MCF 10A (cell line): ENCODE results near the gene BORCS5. TPM values are rescaled to one million over a fixed set of nuclear protein-coding genes. Genes with fewer than 3 reads are reported as not detected.
A peak's percentile ranks its signal among the peaks of the same experiment; 100 is the strongest.

Source experiments
- BruUV-seq: library from RNA; stranded (reverse); fragments of 400-500 nt; replicated peaks from 2 replicates; lab custom pipeline; 2021; lab: Mats Ljungman, UMichigan
- CTCF ChIA-PET: fragments of 300-600 bp; sonication (Branson Sonifier 250); formaldehyde crosslinking; extraction: SDS; loops from one replicate; lab custom pipeline; 2021; ENCODE audit warnings: antibody characterized with exemption, inconsistent platforms; lab: Yijun Ruan, JAX
- POLR2A ChIA-PET: fragments of 300-600, 350-650 bp; sonication (Branson Sonifier 250); formaldehyde crosslinking; extraction: SDS; loops from one replicate; lab custom pipeline; 2020; ENCODE audit warnings: antibody characterized with exemption, inconsistent platforms; lab: Yijun Ruan, JAX
- DNase-seq: peaks from one replicate; pipeline ENCODE4 v3.0.0-alpha.2; 2018; ENCODE audit not compliant: unreplicated experiment
- H3K27ac Mint-ChIP-seq: one replicate; pipeline ENCODE4 v1.8.0; 2022; ENCODE audit warnings: mild to moderate bottlenecking, low read depth, mixed read lengths; ENCODE audit not compliant: unreplicated experiment
- H3K27me3 Mint-ChIP-seq: one replicate; pipeline ENCODE4 v1.8.0; 2022; ENCODE audit warnings: mixed read lengths; ENCODE audit not compliant: insufficient read depth, unreplicated experiment
- H3K36me3 Mint-ChIP-seq: one replicate; pipeline ENCODE4 v1.8.0; 2022; ENCODE audit warnings: mild to moderate bottlenecking, moderate library complexity, mixed read lengths; ENCODE audit not compliant: insufficient read depth, unreplicated experiment
- H3K4me1 Mint-ChIP-seq: one replicate; pipeline ENCODE4 v1.8.0; 2022; ENCODE audit warnings: mixed read lengths; ENCODE audit not compliant: insufficient read depth, unreplicated experiment
- H3K4me3 Mint-ChIP-seq: one replicate; pipeline ENCODE4 v1.8.0; 2022; ENCODE audit warnings: mild to moderate bottlenecking, moderate library complexity, mixed read lengths; ENCODE audit not compliant: unreplicated experiment
- H3K9me3 Mint-ChIP-seq: one replicate; pipeline ENCODE4 v1.8.0; 2022; ENCODE audit warnings: mixed read lengths; ENCODE audit not compliant: unreplicated experiment
- CTCF ChIP-seq: fragments of 200-600 bp; IDR thresholded peaks from one replicate; pipeline ENCODE4 v1.8.0; 2022; ENCODE audit warnings: antibody characterized with exemption, mild to moderate bottlenecking; ENCODE audit not compliant: unreplicated experiment
- intact Hi-C: fragments of 100-400 bp; cut with micrococcal nuclease; formaldehyde crosslinking; loops from 2 replicates; pipeline ENCODE4 v1.14.1; 2022
- total RNA-seq: library from RNA; stranded (reverse); gene quantifications from 2 replicates; pipeline ENCODE4 v1.2.3, GENCODE V29; 2022

BORCS5 gene
- total RNA-seq, 1 experiment from 2014 or later: 11.0 TPM

- intact Hi-C loops: no loop called here
- H3K36me3 Mint-ChIP-seq: no peaks in the 10 kb centered on the region
- H3K4me1 Mint-ChIP-seq: peaks cover 18% of the 10 kb centered on the region
- no peak overlapping the region for H3K27ac Mint-ChIP-seq
- ChIA-PET CTCF (interaction anchor here (0.6 kb wide), 1 partner anchor 194 kb away, joined by 3 read pairs; no protein-coding TSS in a partner anchor), POLR2A (interaction anchor here (0.6 to 4.2 kb wide), 5 partner anchors 22 to 316 kb away, joined by 3 to 26 read pairs (median 3); no protein-coding TSS in a partner anchor)
- H3K4me3 Mint-ChIP-seq: no peak overlapping the region
- DNase-seq: no peak
- TF ChIP-seq CTCF: no peak
- H3K27me3 Mint-ChIP-seq: no peaks in the 10 kb centered on the region
- no peaks in the 10 kb centered on the region for H3K9me3 Mint-ChIP-seq
- no TSS peak for BruUV-seq
Observed at GRCh38 chr12:12400793-12401192, 43.9 kb downstream of the BORCS5 start.

- no peak for TF ChIP-seq CTCF
- Mint-ChIP-seq H3K36me3 (no peaks in the 10 kb centered on the region), H3K4me3 (no peak overlapping the region), H3K9me3 (no peaks in the 10 kb centered on the region), H3K27me3 (no peaks in the 10 kb centered on the region), H3K4me1 (peaks cover 14% of the 10 kb centered on the region), H3K27ac (no peak overlapping the region)
- BruUV-seq: no TSS peak
- no peak for DNase-seq
- ChIA-PET POLR2A (interaction anchor here (1.0 kb wide), 1 partner anchor 9 kb away, joined by 5 read pairs; no protein-coding TSS in a partner anchor), CTCF (interaction anchor here (0.8 kb wide), 1 partner anchor 62 kb away, joined by 3 read pairs; no protein-coding TSS in a partner anchor)
- intact Hi-C loops: no loop called here
Observed at GRCh38 chr12:12403264-12404248, 46.7 kb downstream of the BORCS5 start.

GRCh38 chr12:12404297-12404696, 47.4 kb downstream of the BORCS5 start:
- H3K36me3 Mint-ChIP-seq: no peaks in the 10 kb centered on the region
- no peaks in the 10 kb centered on the region for H3K9me3 Mint-ChIP-seq
- DNase-seq: no peak
- intact Hi-C loops: no loop called here
- H3K27me3 Mint-ChIP-seq: no peaks in the 10 kb centered on the region
- H3K4me3 Mint-ChIP-seq: no peak overlapping the region
- CTCF ChIA-PET: no interaction called here
- TF ChIP-seq CTCF: no peak
- POLR2A ChIA-PET: interaction anchor here (1.1 kb wide), 1 partner anchor 41 kb away, joined by 3 read pairs; no protein-coding TSS in a partner anchor
- BruUV-seq: no TSS peak
- peaks cover 7% of the 10 kb centered on the region for H3K4me1 Mint-ChIP-seq
- no peak overlapping the region for H3K27ac Mint-ChIP-seq

- H3K4me3 Mint-ChIP-seq: no peak overlapping the region
- H3K36me3 Mint-ChIP-seq: no peaks in the 10 kb centered on the region
- H3K9me3 Mint-ChIP-seq: no peaks in the 10 kb centered on the region
- intact Hi-C loops: no loop called here
- DNase-seq: peak; percentile 57
- POLR2A ChIA-PET: interaction anchor here (0.6 to 1.5 kb wide), 5 partner anchors 8 to 308 kb away, joined by 3 to 4 read pairs (median 3); partner anchors contain the start of gene BORCS5
- no peak for TF ChIP-seq CTCF
- no peaks in the 10 kb centered on the region for H3K27me3 Mint-ChIP-seq
- no TSS peak for BruUV-seq
- CTCF ChIA-PET: interaction anchor here (1.2 kb wide), 1 partner anchor 13 kb away, joined by 4 read pairs; no protein-coding TSS in a partner anchor
- H3K27ac Mint-ChIP-seq: no peak overlapping the region
- peaks cover 6% of the 10 kb centered on the region for H3K4me1 Mint-ChIP-seq
Observed at GRCh38 chr12:12405882-12406281, 49.0 kb downstream of the BORCS5 start.
